GM12892 (cell line): ENCODE results near the gene CCDC85A.

ENCODE experiments used
- POLR2A ChIP-seq: IDR thresholded peaks from 2 replicates; pipeline ENCODE4 v1.6.1; 2011; ENCODE audit warnings: low read depth, low read length, control low read depth
- POLR2AphosphoS5 ChIP-seq: IDR thresholded peaks from 2 replicates; pipeline ENCODE4 v1.6.1; 2011; ENCODE audit warnings: low read depth, low read length, control low read depth
- TAF1 ChIP-seq: IDR thresholded peaks from 2 replicates; pipeline ENCODE4 v1.6.1; 2011; ENCODE audit warnings: low read depth, mild to moderate bottlenecking, control low read depth, low read length, borderline replicate concordance

GRCh38 chr2:56248965-56249742, 65.4 kb downstream of the CCDC85A start:
- TF ChIP-seq POLR2A = no peak
- TF ChIP-seq TAF1 = no peak
- TF ChIP-seq POLR2AphosphoS5 = no peak
